Stimulated activated CD4-positive, alpha-beta T cell treated with anti-CD3 and anti-CD28 coated beads, Interleukin-4, amount 100 ng/mL, for 1 hour (primary cell): Measurements from ENCODE around the gene SLC25A22.

ENCODE experiments used
- DNase-seq: peaks from one replicate; pipeline ENCODE4 v3.0.0-alpha.2; 2020

The SLC25A22 gene

DNA sequence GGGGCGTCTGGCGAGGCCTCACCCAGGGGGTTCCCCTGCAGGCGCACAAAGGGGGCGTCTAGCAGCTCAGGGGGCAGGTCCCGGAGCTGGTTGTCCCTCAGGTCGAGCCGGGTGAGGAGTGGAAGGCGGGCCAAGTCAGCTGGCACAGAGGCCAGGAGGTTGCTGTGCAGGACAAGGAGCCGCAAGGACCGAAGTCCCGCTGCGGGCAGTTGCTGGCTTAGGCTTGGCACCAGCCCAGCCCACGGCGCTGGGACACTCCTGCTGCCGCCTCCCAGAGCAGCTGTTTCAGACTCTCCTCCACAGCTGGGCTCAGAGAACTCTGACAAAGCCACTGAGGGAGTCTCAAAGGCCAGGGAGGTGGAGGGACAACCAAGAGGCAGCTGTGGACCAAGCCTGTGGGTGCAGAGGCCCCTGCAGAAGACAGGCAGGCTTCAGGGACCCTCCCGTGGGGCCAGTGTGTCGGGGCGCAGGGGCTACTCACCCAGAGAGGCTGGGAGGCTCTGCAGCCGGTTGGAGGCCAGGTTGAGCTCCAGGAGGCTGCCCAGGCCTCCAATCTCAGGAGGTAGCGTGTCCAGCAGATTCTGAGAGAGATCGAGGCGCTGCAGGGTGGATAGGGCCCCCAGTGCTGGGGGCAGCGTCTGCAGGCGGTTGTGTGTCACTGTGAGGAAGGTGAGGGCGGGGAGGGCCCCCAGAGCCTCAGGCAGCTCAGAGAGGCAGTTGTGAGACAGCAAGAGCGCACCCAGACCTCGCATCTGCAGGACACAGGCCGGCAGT lies 4.8 kb upstream of the SLC25A22 start:
- DNase-seq: no peak

DNA sequence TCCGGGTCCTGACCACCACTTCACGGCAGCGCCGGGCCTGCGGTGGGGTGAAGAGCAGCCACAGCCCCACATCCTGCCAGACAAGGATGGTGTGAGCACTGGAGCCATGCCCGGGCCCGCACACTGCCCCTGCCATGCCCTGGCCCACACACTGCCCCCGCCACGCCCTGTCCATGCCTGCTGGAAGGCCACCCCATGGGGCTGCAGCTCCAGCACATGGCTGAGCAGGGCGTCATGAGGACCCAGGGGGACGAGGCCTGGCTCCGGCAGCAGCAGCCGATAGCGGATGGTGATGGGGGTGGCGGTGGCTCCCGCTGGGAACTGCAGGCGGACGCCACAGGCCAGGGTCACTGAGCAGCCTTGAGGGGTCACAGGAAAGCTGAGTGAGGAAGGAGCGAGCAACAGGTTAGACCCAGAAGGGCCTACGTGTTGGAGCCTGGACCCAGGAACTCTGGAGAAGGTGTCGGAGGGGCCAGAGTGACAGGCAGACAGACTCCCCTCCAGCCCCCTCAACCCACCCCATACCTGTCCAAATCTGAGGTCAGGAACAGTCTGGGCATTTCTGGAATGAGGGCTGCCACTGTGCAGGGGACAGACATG lies 4.0 kb upstream of the SLC25A22 start:
- no peak for DNase-seq

DNA sequence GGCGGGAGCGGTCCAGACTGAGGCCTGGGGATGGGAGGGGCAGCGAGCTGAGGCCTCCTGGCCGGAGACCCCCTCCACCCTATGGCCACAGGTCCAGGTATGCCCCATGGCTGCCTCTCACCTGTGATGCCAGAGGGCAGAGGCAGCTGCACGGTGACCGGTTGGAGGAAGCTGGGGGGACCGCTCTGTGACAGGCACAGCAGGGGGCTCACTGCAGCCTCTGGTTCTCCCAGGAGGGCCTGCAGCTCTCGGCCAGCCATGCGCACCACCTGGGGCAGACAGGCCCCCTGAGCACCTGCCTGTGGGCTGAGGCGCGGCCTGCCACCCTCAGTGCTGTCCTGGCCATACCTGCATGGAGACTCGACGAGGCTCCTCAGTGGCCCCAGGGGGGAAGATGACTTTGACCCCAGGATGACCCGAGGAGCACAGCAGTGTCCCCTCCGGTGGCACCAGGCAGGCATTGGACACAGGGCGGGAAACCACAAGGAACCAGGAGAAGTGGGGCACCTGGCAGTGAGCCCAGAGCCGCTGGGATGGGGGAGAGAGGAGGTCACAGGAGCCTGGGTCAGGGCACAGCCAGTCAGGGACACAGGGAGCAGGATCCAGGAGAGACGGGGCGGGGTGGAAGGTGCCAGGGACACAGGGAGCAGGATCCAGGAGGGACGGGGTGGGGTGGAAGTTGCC lies 3.2 kb upstream of the SLC25A22 start:
- DNase-seq: no peak

DNA sequence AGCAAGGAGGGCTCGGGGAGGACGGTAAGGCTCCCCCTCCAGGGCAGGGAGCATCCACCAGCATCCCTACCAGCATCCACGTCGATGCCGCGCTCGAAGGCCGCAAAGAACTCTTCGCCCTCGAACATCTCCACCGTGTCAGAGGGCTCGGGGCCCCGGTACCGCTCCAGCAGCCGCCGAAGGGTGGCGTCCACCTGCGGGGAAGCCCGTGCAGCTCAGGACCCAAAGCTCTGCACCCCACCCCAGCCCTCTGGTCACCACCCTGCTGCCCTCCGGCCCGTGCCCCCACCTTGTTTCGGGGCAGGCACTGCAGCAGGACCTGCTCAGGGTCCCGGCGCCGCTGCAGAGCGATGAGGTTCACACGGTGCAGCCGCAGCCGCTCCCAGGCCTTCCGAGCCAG lies 2.4 kb upstream of the SLC25A22 start:
- DNase-seq: no peak

DNA sequence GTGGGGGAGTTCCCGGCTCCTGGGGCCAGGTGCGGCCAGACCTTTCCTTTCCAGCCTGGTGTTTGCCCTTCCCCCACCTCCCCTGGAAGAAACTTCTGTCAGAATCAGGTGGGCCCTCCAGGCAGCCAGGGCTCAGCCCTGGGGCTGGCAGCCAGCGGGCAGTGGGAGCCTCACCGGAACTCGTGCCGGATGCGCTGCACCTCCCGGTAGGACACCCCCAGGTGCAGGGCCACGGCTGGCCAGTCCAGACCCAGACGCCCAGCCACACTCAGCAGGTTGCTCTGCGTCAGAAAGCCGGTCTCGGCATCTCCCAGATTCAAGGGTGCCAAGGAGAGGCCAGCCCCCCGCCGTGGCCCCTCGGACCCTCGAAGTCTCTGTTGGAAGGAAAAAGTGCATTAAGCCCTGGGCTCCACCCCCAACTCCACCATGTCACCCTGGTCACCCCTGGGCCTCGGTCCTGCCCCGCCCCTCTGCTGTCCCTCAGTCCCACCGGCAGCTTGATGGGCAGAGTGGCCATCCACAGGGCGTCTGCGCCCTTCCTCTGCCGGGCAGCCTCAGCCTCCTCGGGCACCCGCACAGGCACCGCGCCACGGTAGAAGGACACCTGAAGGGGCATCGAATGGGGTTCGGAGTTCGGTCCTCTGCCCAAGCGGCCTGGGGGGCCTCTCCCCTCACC lies 1.7 kb upstream of the SLC25A22 start:
- DNase-seq: no peak

DNA sequence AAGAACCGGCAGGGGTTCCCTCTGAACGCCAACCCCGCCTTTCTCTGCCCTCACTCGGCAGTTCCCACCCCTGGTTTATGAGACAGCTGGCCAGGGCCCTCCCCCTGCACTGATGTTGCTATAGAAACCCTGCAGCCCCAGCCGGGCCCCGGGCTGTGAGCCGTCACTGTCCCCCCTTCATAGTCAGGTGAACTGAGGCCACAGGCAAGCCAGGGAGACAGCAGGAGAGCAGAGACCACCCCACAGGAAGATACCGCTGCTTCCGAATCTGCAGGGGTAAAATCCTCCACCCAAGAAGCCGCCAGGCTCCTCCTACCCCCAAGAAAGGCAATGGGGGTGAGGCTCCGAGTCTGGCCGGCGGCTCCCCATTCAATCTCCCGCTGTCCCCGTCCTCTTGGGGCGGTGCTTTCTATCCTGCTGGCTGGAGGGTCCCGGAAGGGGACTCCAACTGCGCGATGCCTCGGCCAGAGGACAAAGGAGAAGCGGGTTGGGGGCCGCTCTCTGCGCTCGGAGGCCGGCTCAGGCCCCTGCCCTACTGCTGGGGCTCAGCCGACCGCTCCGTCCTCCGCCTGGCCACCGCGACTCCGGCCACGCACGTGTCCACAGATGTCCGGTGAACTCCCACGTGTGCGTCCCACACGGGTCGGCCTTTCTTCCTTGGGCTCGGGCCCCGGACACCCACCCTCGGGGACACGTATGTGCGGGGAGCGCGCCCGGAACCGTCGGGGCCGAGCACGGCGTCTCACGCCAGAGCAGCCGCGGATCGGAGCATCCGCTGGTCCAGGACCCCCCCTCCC lies 587 bp downstream of the SLC25A22 start:
- peak; percentile 74 for DNase-seq

DNA sequence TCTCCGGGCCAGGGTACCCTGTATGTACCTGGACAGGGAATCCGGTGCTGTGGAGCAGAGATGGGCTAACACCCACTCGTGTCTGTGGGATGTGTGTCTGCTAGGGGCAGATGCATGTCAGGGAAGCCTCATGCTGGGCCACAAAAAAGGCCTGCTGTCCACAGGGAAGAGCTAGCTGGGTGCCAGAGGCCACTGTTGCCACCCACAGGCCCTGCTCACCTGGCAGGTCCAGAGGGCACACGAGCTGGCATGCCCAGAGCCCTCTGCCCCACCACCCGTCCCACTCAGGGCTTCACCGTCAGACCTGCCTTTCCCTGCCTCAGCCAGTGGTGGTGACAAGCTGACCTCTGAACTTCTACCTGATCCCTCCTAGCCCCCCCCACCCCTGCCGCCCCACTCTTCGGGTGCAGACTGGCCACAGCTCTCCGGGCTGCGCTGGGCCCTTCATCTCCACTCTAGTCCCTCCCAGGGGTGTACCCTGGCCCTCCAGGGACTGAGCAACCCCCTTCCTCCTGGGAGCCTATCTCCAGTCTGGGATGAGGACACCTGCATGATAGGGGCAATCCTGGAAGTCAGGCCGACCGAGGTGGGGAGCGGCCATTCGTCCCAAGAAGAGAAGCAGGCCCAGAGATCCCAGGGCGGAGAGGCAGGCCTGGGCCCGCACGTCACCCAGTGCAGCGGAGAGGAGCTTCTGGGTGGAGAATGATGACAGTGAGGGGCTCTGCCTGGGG lies 1.4 kb downstream of the SLC25A22 start:
- DNase-seq: no peak

DNA sequence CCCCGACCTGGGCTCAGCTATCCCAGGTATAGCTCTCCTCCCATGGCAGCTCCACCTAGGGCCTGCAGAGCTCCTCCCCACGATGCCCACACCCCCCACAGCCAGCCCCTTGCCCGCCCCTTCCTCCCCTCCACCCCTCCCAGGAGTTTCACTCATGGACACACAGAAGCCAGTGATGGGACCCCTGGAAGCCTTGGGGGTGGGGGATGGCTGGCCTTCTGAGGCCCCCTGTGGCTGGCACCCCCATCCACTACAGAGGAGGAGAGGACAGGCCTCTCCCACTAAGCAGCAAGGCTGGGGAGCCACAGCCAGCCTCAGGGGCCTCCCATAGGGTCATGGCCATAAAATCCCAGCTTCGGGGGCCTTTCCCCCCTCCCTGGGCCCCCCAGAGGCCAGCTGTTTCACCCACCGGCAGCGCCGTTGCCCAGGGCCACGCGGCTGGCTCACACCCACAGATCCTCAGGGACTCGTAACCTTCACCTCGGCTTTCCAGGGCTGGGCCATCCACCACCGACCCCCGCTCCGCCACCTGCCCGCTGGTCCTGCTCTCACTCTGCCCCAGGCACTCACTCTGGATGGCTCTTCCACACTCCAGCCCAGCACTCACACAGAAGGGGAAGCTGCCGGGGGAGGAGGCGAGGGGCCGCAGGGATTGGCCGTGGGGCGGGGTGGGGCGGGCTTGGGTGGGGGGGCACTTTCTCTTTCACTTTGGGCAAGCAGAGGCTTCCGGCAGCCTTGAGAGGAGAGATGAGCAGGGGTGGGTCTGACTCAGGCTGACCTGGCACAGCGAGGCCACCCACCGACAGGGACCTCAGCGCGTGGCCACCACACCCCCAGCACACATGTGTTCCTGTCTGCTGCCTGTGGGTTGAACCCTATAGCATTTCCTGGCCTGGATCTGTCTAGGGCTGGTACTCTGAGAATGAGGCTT lies 2.2 kb downstream of the SLC25A22 start:
- DNase-seq: peak; percentile 80

DNA sequence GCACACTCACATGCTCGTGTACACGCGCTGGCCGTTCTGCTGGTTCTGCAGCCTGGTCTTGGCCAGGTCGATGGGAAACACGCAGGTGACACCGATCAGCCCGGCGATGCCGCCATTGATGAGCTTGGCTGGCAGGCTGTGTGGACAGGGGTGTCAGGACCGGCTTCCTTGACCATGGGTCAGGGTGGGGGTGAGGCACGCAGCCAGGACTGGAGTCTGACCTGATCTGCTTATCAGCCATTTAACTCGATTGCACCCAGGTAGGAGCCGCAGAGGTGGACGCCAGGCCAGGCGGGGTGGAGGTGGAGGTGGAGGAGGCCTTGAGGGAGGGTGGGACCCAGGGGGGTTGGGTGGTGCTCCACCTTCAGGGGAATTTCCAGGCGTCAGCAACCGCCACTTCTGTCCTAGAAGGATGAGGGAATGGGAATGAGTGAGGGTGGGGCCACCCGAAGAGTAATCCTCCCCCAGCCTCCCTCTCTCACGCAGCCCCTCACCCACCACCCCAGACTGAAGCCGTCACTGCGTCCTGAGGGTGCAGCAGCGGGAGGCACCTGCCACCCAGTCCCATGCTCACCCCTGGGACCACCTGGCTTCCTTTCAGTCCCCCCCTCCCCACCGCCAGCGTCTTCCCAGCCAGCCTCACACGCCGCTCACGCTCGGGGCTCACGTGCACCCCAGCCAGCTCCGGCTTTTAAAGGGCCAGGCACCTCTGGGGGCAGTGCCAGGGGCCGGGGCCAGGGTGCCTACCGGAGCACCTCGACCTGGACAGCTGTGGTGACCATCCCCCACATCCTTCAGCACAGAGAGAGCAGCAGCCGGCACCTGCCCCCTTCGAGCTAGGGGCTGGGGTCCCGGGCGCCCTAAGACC lies 3.1 kb downstream of the SLC25A22 start:
- DNase-seq: no peak

DNA sequence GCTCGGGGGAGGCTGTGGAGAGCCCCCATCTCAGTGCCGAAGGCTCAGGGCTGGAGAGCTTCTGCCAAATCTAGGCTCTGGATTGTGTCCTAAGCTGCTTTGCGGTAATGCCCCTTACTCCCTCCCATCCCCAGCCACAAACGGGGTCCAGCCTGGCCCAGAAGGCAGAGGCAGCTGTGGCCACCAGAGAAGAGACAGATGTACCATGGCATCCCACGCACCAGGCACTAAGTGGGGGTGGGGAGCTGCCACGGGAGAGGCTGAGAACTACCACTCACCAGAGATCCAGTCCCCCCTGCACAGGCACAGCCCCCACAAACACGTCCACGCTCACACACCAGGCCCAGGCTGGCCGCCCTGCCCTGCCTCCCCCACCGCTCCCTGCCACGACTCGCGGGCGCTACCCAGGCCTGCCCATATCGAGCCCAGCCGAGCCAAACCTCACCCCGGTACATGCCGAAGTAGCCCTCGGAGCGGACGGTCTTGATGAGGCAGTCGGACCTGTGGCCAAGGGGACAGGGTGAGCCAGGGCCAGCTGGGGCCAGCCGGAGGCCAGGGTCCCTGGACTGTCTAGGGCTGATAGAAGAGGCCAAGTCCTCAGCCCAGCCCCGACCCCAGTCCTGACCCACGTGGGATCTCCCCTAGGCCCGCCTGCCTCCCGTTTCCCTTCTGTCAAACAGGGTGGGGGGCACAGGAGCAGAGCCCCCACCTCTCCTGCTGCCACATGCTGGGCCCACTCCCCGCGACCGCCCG lies 3.9 kb downstream of the SLC25A22 start:
- no peak for DNase-seq

DNA sequence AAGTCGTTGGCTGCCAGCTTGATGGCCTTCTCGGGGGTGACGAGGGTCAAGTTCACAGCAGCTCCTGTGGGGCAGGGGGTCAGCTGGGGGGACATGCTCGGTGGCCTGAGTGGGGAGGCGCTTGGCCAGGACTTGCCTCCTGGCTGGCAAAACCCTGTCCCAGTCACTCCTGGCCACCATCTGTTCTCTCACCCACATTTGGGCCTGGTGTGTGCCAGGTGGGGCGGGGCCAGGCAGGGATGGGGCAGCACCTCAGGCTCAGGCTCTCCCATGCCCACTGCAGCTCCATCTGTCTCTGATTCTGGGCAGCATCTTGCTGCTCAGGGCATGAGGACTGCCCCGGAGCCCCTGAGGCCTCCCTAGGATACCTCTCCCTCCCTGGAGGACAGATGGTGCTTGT lies 4.5 kb downstream of the SLC25A22 start:
- no peak for DNase-seq

DNA sequence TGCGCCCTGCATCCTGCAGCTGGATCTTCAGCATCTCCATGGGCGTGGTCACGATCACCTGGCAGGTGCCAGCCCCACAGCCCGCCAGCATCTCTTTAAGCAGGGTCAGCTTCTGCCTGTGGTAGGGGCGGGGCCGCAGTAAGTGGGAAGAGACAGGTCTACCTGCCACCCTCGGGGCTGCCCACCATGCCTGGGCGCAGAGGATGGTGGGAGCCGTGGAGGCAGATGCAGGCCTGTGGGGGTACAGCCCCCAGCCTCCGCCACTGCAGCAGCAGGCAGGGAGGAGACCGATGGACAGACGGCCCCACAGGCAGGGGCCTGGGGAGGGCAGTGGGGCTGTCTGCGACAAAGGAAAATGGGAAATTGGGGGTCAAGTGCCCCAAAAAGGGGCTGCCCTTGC lies 5.2 kb downstream of the SLC25A22 start:
- no peak for DNase-seq

DNA sequence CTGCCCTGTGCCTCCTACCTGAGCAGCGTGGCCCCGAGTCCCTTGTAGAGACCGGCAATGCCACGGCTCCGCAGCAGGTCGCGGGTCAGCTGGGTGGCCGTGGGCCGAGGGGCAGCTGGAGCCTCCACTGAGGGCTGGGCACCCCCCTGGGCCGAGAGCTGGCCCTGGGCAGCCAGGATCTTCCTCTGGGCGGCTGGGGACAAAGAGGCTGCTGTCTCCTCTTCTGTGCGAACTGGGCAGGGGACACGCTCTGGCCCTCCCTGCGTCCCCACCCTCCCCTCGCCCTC lies 5.6 kb downstream of the SLC25A22 start:
- no peak for DNase-seq

DNA sequence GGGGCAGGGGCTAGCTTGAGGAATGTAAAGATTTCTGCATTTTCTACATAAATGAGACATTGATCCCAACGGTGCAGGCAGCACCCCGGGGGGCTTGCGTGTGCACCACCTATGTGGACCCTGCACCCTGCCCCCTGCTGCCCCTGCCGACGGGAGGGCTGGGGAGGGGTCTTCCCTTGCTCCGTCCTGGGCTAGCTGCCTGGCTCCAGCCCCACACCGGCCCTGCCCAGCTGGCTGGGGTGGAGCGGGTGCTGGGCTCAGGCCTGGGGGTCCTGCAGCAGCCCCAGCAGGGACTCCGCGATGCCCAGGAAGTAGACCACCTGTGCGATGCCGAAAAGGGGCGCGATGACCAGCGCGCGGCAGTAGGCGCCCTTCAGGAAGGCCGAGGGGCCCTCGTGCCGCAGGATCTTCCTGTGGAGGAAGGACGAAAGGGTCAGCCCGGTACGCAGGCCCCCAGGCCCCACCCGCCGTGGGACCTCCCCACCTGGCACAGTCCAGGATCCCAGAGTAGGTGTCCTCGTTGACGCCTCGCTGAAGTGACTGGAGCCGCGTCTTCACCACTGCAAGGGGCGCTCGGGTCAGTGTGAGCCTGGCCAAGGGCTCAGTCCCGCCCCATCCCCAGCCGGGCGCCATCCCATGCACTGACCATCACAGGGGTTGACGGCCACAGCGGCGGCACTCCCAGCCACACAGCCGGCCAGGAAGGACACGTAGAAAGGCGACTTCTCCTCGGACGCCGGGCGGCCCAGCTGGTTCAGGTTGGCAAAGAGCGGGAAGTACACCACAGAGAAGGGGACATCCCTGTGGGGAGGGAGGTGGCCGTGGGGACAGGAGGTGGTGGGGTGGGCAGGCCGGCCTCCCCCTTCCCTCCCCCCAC lies 6.2 kb downstream of the SLC25A22 start:
- DNase-seq: no peak

DNA sequence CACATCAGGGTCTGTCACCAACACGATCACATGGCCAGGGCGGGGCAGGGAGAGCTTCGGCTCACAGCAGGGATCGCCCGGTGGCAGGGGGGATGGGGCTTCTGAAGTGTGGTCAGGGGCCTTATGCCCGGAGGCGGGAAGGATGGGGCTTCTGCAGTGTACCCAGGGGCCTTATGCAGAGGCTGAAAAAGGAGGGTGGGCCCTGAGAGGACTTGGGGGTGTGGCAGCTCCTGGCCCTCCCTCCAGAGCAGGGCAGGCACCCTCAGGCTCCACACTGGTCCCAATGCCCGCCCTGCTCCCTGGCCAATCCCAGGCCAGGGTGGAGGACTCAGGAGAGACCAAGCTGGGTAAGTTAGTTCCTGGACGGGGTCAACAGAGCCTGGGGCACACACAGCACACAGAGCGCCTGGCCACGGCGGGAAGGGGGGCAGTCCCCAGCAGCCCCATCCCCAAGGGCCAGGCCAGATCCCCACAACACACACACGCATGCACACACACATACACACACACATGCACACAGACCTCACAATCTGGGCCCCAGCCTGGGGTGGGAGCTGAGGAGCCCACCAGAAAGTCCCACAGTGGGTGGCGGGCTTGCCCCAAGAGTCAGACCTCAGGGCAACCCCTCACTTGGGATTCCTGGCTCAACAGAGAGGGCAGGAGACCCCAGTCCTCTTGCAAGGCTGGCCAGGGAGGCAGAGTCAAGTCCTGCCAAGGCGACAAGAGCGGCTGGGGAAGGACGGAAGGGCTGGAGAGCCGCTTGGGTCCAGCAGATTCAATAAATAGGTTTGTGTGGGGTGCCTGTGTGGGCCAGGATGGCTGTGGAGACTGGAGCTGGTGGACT lies 7.1 kb downstream of the SLC25A22 start:
- no peak for DNase-seq

DNA sequence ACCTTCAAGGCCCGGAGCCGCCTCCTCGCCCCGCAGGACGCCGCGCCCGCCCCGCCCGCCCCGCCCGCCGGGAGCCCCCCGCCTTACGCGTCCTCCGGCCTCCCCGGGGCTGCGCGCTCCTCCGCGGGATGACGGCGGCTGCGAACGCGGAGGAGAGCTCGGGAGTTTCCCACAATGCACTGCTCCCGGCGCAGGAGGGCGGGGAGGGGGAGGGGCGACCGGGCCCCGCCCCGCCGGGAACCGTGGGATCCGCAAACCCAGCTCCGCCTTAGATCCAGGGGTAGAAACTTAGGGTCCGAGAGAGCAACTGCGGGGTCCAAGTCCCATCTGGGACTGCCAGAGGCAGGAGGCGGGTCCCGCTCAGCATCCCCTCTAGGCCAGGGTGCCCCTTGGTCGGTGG lies 8.1 kb downstream of the SLC25A22 start, which contains the start of gene CEND1:
Gene CEND1, minus strand, starts transcription at position 148 of the 400 bp plus-strand sequence. CDS start 1,514 bp downstream, outside the sequence.
- peak; percentile 58 for DNase-seq
